A549 (cell line): Measurements from ENCODE around the gene SRD5A3. TPM values are rescaled to one million over a fixed set of nuclear protein-coding genes. Genes with fewer than 3 reads are reported as not detected.

Source experiments
- ATAC-seq, 2 experiments: fragments of 200-7000 bp in 1 of 2; fragments of >200 bp in 1 of 2; cut with Nextera tagmentation in 1 of 2; cut with Tn5 transposase in 1 of 2; 3 replicates each; pipeline versions ENCODE4 v1.8.0 to v1.9.1; 2018 to 2020; ENCODE audit warnings: mild to moderate bottlenecking in 1 of 2, moderate library complexity in 1 of 2
- CTCF ChIA-PET: fragments of 300-600 bp; sonication (Branson Sonifier 250); formaldehyde crosslinking; extraction: SDS; loops from one replicate; lab custom pipeline; 2021; ENCODE audit warnings: antibody characterized with exemption, inconsistent platforms; lab: Yijun Ruan, JAX
- POLR2A ChIA-PET: fragments of 350-600 bp; formaldehyde crosslinking; extraction: SDS; loops from one replicate; lab custom pipeline; 2021; ENCODE audit warnings: antibody characterized with exemption, inconsistent platforms; lab: Yijun Ruan, JAX
- DNase-seq, 2 experiments: peaks; one replicate each; pipeline versions ENCODE4 v3.0.0 to v3.0.0-alpha.2; 2011 to 2016; ENCODE audit warnings: low read depth in 1 of 2, low spot score in 1 of 2
- FAIRE-seq: peaks from 2 replicates; lab custom pipeline; 2011; peaks lifted over from hg19 to GRCh38; lab: Jason Lieb, UNC
- H3K27ac ChIP-seq, 2 experiments: fragments of >200 bp; sonication (Bioruptor Twin); formaldehyde crosslinking; 3 replicates each; pipeline ENCODE4 v1.5.1; 2016 to 2017
- H3K4me1 ChIP-seq: fragments of >200 bp; sonication (Bioruptor Twin); formaldehyde crosslinking; 3 replicates; pipeline ENCODE4 v1.6.1; 2016
- H3K4me2 ChIP-seq: fragments of >200 bp; sonication (Bioruptor Twin); formaldehyde crosslinking; 3 replicates; pipeline ENCODE4 v1.6.1; 2016
- H3K4me3 ChIP-seq: fragments of >200 bp; sonication (Bioruptor Twin); formaldehyde crosslinking; 3 replicates; pipeline ENCODE4 v1.5.1; 2016
- H3K9me3 ChIP-seq: fragments of >200 bp; sonication (Bioruptor Twin); formaldehyde crosslinking; 3 replicates; pipeline ENCODE4 v1.6.1; 2016
- CTCF ChIP-seq: fragments of >200 bp; sonication (Bioruptor Twin); formaldehyde crosslinking; IDR thresholded peaks from 3 replicates; pipeline ENCODE4 v1.5.1; 2016
- E2F6 ChIP-seq: IDR thresholded peaks from 2 replicates; pipeline ENCODE4 v1.6.1; 2012; ENCODE audit warnings: low read depth, borderline replicate concordance
- EHF ChIP-seq: fragments of 250-450 bp; sonication (Bioruptor Pico); IDR thresholded peaks from 2 replicates; pipeline ENCODE4 v1.5.0; 2020; ENCODE audit warnings: mild to moderate bottlenecking
- EHMT2 ChIP-seq: fragments of 200-600 bp; sonication (generic); IDR thresholded peaks from 2 replicates; pipeline ENCODE4 v1.6.1; 2016; ENCODE audit warnings: antibody characterized with exemption, low read depth, mild to moderate bottlenecking, moderate library complexity
- EP300 ChIP-seq, 2 experiments: fragments of >200 bp; sonication (Bioruptor Twin); formaldehyde crosslinking; IDR thresholded peaks; 2 replicates in 1 of 2; 3 replicates in 1 of 2; pipeline ENCODE4 v1.6.1; 2016 to 2017
- GATA3 ChIP-seq: IDR thresholded peaks from 2 replicates; pipeline ENCODE4 v1.6.1; 2012; ENCODE audit warnings: borderline replicate concordance
- HES2 ChIP-seq: fragments of >200 bp; sonication (Bioruptor Twin); formaldehyde crosslinking; IDR thresholded peaks from 2 replicates; pipeline ENCODE4 v1.6.1; 2016
- HEYL ChIP-seq: fragments of 250-450 bp; sonication (Bioruptor Pico); IDR thresholded peaks from 2 replicates; pipeline ENCODE4 v1.8.0; 2021; ENCODE audit warnings: mild to moderate bottlenecking, moderate library complexity
- HMGXB4 ChIP-seq: fragments of 250-450 bp; sonication (Bioruptor Pico); IDR thresholded peaks from 2 replicates; pipeline ENCODE4 v1.5.0; 2021; ENCODE audit warnings: mild to moderate bottlenecking, moderate library complexity, borderline replicate concordance
- HOXA7 ChIP-seq: fragments of 250-450 bp; sonication (Bioruptor Pico); IDR thresholded peaks from 2 replicates; pipeline ENCODE4 v1.5.0; 2020; ENCODE audit warnings: mild to moderate bottlenecking, moderate library complexity
- HOXB13 ChIP-seq: fragments of 250-450 bp; sonication (Bioruptor Pico); IDR thresholded peaks from 2 replicates; pipeline ENCODE4 v1.5.0; 2020; ENCODE audit warnings: low read depth, mild to moderate bottlenecking, moderate library complexity
- PBX3 ChIP-seq: IDR thresholded peaks from 2 replicates; pipeline ENCODE4 v1.6.1; 2012
- RCOR1 ChIP-seq: fragments of 150-350 bp; IDR thresholded peaks from 2 replicates; pipeline ENCODE4 v1.6.1; 2014; ENCODE audit warnings: antibody characterized with exemption, low read length, low read depth
- REST ChIP-seq: fragments of 200-600 bp; sonication (generic); IDR thresholded peaks from 2 replicates; pipeline ENCODE4 v1.6.1; 2016; ENCODE audit warnings: antibody characterized with exemption, mild to moderate bottlenecking, moderate library complexity
- SREBF2 ChIP-seq: fragments of 450-650 bp; IDR thresholded peaks from 2 replicates; pipeline ENCODE4 v1.6.1; 2014; ENCODE audit warnings: mild to moderate bottlenecking, moderate library complexity
- ZNF302 ChIP-seq: fragments of 250-450 bp; sonication (Bioruptor Pico); IDR thresholded peaks from 2 replicates; pipeline ENCODE4 v1.9.0; 2021; ENCODE audit warnings: inconsistent platforms, mild to moderate bottlenecking, moderate library complexity
- WGBS: methylation state at CpG from one replicate; pipeline ENCODE4 v1.1.6; 2017; ENCODE audit errors: missing lambda C conversion rate; 5-methylcytosine and 5-hydroxymethylcytosine counted together
- polyA plus RNA-seq, 4 experiments: library from polyadenylated mRNA; depleted of rRNA in 3 of 4; stranded (reverse); fragments of >200 nt; fragmentation: RNase III in 1 of 4; extraction: RNeasy Plus Mini Kit Qiagen cat#74134 plus additional on column Dnase treatment in 1 of 4; gene quantifications; 2 replicates in 3 of 4; 3 replicates in 1 of 4; pipeline ENCODE4 v1.2.3, GENCODE V29; 2011 to 2017

Gene SRD5A3
- polyA plus RNA-seq, 2 of the 4 experiments (the other 2 are of a cell fraction) = 5.9 to 11.1 TPM

GRCh38 chr4:55330241-55330640 lies 15.8 kb upstream of the SRD5A3 start:
- 8% methylated on average over 4 of the region's 4 CpGs for WGBS
- TF ChIP-seq HOXA7 (CRISPR knock-in tag) (no peak), PBX3 (no peak), EHMT2 (no peak), HMGXB4 (no peak), CTCF (no peak), REST (no peak), HOXB13 (CRISPR knock-in tag) (no peak), HES2 (no peak), HEYL (CRISPR knock-in tag) (no peak), GATA3 (no peak), ZNF302 (no peak), EP300 (IDR thresholded peaks at IDR 0.05) (no peak), EHF (CRISPR knock-in tag) (no peak), RCOR1 (no peak), SREBF2 (no peak), E2F6 (no peak)
- DNase-seq (no peak), FAIRE-seq (no peak), ATAC-seq (no peak)
- H3K27ac ChIP-seq = no peak overlapping the region
- ChIA-PET CTCF (no interaction called here), POLR2A (no interaction called here)
- no peaks in the 10 kb centered on the region; the same call in 2 of the 3 replicates for H3K9me3 ChIP-seq
- H3K4me2 ChIP-seq = no peak overlapping the region
- no peaks in the 10 kb centered on the region for H3K4me1 ChIP-seq
- no peak overlapping the region for H3K4me3 ChIP-seq
